DMS53 treated with DMSO at 0.1 percent for 48 hours (cell line): Measurements from ENCODE around the gene CLP1.
A peak's percentile ranks its signal among the peaks of the same experiment; 100 is the strongest.

ENCODE experiments used
- DNase-seq: peaks from one replicate; lab custom pipeline; 2025; ENCODE audit not compliant: unreplicated experiment; lab: John Stamatoyannopoulos, UW

The CLP1 gene

GRCh38 chr11:57657194-57658022 lies at the start of gene CLP1:
Gene CLP1 (plus strand): TSS chr11:57657762. CDS start chr11:57659477, 1,715 bp downstream.
- peak; percentile 72 for DNase-seq

GRCh38 chr11:57610170-57610569 lies 47.4 kb upstream of the CLP1 start:
- no peak for DNase-seq

- no peak for DNase-seq
Measured at GRCh38 chr11:57614234-57614772, 43.3 kb upstream of the CLP1 start.

- no peak for DNase-seq
Measured at GRCh38 chr11:57615308-57615707, 42.3 kb upstream of the CLP1 start.

GRCh38 chr11:57616595-57616994 lies 41.0 kb upstream of the CLP1 start:
- no peak for DNase-seq

GRCh38 chr11:57618438-57618837 lies 39.1 kb upstream of the CLP1 start:
- no peak for DNase-seq

GRCh38 chr11:57619331-57619730 lies 38.2 kb upstream of the CLP1 start:
- DNase-seq = no peak

GRCh38 chr11:57620467-57620866 lies 37.1 kb upstream of the CLP1 start:
- DNase-seq = no peak

GRCh38 chr11:57622263-57622662 lies 35.3 kb upstream of the CLP1 start:
- no peak for DNase-seq

- no peak for DNase-seq
Measured at GRCh38 chr11:57624864-57625263, 32.7 kb upstream of the CLP1 start.

- DNase-seq = no peak
Measured at GRCh38 chr11:57626895-57627294, 30.7 kb upstream of the CLP1 start.

- no peak for DNase-seq
Measured at GRCh38 chr11:57630171-57630570, 27.4 kb upstream of the CLP1 start.

- no peak for DNase-seq
Measured at GRCh38 chr11:57632116-57632515, 25.4 kb upstream of the CLP1 start.

- no peak for DNase-seq
Measured at GRCh38 chr11:57633394-57634070, 24.0 kb upstream of the CLP1 start.

GRCh38 chr11:57634311-57634710 lies 23.3 kb upstream of the CLP1 start:
- no peak for DNase-seq

- no peak for DNase-seq
Measured at GRCh38 chr11:57635246-57635645, 22.3 kb upstream of the CLP1 start.

- no peak for DNase-seq
Measured at GRCh38 chr11:57637626-57638004, 19.9 kb upstream of the CLP1 start.

- no peak for DNase-seq
Measured at GRCh38 chr11:57638005-57638781, 19.4 kb upstream of the CLP1 start.

- DNase-seq = no peak
Measured at GRCh38 chr11:57638811-57639320, 18.7 kb upstream of the CLP1 start.

GRCh38 chr11:57639321-57640067 lies 18.1 kb upstream of the CLP1 start:
- DNase-seq = no peak
